Loucy (cell line): ENCODE measurements around the gene ANGPT4.
A peak's percentile ranks its signal among the peaks of the same experiment; 100 is the strongest.

Experiments used
- EZH2phosphoT487 ChIP-seq: fragments of 200-600 bp; IDR thresholded peaks from 2 replicates; pipeline ENCODE4 v1.6.1; 2018; ENCODE audit warnings: antibody characterized with exemption, mild to moderate bottlenecking, moderate library complexity, borderline replicate concordance
- TF ChIP-seq, protein P1 (sequence below): fragments of 200-600 bp; sonication (generic); conservative IDR thresholded peaks from 2 replicates; pipeline ENCODE4 v1.5.1; 2014; ENCODE audit warnings: mild to moderate bottlenecking, antibody characterized with exemption, low read length

DNA sequence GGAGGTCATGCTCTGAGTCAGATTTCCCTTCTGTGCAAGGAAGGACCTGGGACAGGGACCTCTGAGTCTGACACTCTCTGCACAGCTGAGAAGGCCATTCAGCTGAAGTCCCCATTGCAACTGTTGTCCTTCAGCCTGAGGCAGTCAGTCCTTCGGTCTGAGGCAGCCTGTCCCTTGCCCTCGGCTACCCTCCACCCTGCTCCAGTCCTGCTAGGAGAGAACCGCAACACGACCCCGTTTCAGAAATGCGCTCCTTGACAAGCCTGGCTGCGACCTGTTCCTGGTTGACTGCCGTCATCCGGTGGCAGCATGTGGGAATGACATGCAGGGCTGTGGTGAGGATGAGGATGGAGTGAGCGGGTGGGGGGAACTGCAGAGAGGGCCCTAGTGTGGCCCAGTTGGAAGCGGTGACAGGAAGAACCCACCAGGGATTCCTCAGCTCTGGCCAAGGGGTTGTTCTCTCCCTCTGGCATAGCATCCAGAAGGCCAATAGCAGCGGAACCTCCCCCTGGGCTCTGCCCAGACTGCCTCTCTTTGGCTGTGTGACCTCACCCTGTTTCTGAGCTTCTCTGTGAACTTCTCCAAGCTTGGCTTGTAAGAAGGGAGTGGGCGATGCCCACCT is 40.3 kb upstream of the ANGPT4 start:
- TF ChIP-seq, protein P1, sequence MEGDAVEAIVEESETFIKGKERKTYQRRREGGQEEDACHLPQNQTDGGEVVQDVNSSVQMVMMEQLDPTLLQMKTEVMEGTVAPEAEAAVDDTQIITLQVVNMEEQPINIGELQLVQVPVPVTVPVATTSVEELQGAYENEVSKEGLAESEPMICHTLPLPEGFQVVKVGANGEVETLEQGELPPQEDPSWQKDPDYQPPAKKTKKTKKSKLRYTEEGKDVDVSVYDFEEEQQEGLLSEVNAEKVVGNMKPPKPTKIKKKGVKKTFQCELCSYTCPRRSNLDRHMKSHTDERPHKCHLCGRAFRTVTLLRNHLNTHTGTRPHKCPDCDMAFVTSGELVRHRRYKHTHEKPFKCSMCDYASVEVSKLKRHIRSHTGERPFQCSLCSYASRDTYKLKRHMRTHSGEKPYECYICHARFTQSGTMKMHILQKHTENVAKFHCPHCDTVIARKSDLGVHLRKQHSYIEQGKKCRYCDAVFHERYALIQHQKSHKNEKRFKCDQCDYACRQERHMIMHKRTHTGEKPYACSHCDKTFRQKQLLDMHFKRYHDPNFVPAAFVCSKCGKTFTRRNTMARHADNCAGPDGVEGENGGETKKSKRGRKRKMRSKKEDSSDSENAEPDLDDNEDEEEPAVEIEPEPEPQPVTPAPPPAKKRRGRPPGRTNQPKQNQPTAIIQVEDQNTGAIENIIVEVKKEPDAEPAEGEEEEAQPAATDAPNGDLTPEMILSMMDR = peak; percentile 99
- no peak for TF ChIP-seq EZH2phosphoT487
